Stimulated activated CD4-positive, alpha-beta T cell treated with anti-CD3 and anti-CD28 coated beads, TNF-alpha, amount 100 ng/mL, for 24 hours (primary cell): ENCODE results near the gene SDC3.

Source experiments
- DNase-seq, 3 experiments: peaks; one replicate each; pipeline ENCODE4 v3.0.0-alpha.2; 2020; ENCODE audit warnings: low read depth in 3 of 3

SDC3 gene

DNA sequence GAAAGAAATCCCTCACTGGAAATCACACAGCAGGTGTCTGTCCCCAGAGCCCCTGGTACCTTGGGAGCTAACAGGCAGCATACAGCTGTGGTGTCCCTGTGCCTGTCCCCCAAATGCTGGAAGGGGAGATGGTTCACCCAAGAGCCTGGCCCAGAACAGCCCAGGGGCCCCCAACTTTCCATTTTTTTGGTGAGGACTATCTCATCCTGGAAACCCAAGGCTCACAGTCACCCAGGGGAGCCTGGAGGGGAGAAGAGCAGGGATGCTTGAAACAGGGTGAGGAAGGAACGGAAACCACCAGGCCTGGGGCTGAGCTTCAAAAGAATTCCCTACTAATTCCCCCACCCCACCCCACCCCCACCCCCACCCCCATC, 3.6 kb downstream of the SDC3 start:
- DNase-seq, result no peak

DNA sequence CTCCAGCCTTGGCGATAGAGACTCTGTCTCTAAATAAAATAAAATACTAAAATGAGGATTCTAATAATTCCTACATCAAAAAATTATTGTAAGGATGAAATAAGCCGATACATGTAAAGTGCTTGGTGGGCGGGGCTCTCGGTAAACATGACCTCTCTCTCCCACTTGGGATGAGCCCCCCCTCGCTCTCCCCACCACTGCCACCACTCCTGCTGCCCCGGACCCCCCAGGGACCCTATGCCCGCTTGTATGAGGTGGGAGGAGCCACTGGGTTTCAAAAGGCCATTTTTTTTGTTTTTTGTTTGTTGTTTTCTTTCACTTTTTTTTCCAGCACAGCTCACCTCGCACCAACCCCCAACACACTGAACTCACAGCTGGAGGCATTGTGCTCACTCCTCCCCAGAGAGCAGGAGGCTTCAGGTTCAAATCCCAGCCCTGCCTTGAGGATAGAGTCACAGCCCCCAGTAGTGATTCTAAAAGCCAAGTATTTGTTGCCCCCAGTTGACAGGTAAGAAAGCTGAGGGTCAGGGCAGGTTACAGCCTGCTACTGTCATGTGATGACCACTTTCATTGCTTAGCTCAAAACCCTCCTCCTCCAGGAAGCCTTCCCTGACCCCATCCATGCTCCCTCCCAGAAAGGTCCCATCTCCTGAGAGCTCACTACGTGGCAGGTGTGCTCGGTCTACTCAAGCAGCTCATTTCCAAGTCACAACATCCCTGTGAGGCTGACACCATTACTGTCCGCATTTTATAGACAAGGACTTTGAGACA, 4.2 kb downstream of the SDC3 start:
- no peak for DNase-seq

DNA sequence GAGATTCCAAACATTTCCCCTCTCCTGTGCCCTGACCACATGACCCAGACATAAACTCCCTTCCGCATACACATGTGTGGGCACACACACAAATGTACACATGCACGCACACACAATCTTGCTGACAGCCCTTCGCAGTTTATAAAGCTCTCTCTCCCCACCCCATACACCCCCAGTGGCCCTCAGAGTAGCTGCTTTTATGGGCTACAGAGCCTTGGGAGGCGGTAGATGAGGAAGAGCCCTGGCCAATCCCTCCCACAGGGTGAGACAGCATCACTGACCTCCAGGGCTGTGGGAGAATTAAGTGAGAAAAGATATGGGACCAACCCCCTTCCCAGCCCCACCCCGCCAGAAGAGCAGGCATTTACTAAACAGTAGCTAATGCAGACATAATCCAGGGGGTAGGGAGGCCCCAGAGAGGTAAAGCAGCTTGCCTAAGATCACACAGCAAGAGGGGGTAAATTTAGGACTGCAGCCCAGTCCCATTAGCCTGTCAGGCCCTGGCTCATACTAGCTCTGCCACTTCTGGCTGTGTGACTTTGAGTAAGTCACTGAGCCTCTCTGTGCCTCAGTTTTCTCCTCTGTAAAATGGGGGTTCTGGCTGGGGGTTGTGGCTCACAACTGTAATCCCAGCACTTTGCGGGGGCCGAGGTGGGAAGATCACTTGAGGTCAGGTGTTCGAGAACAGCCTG, 5.1 kb downstream of the SDC3 start:
- no peak for DNase-seq

DNA sequence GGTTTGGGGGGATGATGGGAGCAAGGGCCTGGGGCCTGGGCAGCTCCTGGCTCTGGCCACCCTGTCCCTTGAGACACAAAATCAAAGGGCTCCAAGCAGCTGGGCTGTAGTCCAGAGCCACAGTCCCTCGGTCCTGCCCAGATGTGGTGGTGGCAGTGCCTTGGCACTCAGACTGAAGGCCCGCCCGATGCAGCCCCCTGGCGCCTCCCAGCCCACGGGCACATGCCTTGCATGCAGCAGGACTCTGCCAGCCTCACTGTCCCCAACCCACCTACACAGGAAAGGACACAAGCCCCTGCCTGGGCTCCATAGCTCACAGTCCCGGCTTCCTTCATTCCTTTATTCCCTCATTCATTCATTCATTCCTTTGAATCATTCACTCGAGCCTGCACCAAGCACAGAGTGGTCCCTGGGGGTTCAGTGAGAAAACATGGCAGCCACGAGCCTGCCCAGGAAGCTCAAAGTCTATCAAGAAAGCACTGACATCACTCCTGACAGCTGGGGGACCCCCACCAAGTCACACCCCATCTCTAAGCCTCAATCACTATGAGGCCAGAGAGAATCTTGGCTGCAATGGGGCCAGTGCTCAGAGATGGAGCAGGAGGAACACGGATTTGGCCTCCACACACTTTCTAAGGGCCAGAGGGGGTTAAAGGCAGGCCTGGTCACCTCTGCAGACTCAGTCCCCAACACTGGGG, 5.8 kb downstream of the SDC3 start:
- no peak for DNase-seq

DNA sequence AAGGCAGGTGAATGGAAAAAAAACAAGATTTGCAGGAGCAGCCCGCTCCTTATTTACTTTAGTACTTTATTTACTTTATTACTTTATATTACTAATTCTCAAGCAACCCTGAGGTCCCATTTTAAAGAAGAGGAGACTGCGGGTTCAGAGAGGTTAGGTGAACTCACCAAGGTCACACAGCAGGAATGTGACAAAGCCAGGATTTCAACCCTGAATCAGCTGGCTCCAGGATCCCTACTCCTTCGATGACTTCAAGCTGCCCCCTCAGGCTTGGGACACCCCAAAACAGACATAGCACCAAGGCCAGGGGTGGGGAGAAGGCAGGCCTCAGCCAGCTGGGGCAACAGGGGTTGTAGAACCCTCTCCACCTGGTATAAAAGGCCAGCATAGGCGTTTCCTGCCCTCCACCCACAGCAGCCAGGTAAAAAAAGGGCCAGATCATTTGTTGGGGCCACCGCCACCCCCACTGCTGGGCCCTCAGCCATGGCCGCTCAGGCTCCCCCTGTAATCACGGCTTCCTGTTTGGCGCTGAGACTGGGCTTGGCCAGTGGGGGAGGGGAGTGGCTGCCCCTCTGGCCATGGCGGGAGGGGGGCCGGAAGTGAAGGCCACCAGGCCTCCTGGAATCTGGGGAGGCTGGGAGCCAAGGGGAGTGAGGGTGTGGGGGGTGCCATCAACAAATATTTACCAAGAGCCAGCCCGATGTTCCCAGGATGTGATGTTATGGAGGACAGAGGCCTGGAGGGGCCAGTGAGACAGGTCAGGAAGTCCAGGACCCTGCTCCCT, 6.6 kb downstream of the SDC3 start:
- DNase-seq, result no peak

DNA sequence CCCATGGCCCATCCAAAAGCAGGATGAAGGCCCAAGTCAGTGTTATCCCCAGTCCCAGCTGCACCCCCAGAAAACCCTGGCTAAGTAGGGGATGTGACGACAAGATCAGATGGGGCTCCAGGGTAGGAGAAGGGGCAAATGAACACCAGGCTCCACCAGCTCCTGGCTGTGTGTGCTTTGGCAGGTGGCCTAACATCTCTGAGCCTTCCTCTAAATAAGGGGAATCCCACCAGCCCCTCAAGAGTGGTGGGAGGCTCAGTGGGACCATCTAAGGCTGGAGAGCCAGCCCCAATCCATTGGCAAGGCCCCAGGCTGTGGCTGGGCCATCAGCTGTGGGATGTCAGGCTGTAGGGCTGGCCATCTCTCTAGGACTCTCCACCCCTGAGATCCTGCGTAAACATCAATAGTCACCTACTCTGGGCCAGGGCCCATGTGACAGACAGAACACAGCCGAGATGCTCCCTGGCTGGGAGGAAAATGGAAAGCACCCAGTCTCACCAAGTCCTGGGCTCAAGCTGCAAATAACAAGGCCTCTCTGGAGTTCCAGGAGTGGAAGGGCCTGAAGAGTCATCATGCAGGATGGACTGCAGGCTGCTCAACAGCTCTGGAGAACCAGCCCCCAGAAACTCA, 7.5 kb downstream of the SDC3 start:
- no peak for DNase-seq

DNA sequence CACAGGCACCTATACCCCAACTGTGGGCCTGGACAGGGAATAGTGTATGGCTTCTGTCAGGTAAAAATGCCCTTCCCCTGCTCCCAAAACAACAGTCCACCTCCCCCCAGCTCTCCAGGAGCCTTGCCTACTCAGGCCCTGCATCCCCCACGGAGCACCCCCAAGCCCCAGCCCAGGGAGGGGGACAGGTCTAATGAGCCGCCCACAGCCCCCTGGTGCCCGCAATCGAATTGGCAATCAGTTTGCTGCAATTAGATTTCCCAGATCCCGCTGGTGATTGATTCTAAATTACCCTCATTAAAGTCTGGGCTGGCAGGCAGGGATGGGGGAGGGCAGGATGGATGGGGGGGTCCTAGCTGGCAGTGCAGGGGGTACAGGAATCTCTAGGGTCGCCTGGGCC, 8.1 kb downstream of the SDC3 start:
- no peak for DNase-seq

DNA sequence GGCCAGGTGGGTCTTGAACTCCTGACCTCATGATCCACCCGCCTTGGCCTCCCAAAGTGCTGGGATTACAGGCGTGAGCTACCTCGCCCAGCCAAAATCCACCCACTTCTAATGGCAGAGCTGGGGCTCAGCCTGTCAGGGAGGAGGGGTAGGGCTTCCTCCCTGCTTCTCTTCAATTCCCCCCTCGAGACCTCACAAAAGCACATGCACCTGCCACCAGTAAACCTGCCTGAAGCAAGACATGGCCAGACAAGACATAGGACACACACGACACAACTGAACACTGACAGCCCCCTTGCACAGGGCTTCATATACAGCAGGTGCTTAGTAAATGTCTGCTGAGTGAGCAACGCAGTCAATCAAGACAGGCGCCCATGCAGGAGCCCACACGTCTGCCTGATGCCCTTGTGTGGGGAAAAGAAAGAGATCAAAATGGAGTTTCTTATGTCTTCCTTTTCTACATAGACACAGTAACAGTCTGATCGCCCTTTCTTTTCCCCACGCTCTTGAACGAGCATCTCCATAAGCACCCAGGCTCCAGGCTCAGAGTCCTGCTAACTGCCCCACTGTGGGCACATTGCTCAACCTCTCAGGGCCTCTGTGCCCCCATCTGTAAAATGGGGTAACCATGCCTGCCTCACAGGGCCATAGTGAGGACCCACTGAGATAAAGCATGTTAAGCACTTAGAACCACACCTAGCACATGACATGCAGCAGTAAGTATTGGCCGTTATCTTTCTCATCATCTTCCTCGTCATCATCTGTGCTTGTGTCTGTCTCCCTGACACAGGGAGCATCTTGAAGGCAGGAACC, 8.8 kb downstream of the SDC3 start:
- DNase-seq, result no peak

DNA sequence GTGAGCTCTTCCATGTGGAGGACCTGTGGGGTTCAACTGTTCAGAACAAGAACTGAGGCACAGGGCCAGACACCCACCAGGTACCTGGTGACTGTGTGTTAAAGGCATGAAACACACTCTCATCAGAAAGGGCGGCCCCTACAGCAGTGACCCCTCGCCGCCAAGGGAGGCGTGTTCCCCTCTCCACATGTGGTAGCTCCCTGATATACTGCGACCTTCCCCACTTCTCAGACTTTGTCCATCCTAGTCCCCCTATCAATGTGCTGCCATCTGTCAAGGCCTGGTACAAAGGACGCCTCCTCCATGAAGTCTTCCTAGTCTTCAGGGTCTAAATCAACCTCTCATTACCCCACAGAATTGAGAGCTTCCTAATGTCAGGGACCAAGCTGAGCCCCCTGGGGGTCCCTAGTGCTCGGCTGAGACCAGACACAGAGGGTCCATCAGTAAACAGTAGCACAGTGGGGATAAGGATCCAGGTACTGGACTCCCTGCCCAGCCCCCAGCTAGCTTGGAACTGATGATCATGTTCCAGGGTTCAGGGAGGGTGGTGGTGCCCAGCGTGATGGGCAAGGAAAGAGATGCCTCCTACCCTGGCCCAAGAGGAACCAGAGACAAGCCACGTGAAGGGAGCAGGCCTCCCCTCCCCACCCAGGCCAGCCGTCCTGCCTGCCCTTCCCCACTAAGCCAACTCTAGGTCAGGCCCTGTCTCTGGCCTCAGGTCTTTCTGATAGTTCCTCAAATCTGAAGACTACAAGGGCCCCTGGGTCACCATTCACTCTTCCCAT, 10.3 kb downstream of the SDC3 start:
- DNase-seq, result no peak

DNA sequence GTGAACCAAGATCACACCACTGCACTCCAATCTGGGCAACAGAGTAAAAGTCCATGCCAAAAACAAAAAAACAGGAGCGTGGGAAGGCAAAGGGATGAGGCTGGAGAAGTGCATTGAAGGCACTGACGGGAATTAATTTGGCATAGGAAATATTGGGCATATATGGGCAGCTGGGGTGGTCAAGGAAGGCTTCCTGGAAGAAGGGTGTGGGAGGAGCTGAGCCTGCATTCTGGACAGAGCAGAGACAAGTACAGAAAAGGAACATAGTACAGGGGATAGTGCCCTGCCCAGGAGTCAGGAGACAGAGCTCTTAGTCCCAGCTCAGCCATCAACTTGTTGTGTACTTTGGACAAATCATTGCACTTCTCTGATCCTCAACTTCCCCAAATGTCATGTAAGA, 11.7 kb downstream of the SDC3 start:
- DNase-seq, result no peak

DNA sequence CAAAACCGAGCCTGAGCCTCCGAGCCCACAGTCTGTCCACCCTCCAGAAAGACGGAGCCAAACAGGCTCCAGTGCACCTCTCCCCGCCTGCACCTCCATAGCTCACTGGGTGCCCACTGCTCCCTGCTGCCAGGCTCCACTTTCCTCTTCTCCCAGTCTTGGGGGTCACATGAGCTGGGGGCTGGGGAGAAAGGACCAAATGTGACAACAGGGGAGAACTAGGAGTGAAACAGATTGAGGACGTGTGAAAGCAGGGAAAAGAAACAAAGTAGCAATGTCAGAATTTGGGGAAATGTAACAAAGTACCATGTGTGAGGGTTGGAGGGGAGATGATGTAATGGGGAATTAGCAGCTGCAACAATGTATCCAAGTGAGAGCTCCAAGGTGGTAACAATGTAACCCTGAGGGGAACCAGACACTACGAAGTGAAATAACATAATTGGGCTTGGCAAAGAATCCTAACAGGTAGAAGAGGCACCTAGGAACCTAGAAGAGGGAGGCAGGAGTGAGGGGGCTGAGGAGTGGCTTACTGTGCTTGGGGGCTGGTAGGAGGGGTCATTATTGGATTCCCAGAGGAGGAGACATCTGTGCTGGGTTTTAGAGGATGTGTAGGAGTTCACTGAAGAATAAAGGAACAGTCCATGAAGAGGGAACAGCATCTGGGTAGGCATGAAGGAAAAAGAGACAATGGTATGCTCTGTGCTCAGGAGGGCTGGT, 12.5 kb downstream of the SDC3 start:
- DNase-seq, result no peak

DNA sequence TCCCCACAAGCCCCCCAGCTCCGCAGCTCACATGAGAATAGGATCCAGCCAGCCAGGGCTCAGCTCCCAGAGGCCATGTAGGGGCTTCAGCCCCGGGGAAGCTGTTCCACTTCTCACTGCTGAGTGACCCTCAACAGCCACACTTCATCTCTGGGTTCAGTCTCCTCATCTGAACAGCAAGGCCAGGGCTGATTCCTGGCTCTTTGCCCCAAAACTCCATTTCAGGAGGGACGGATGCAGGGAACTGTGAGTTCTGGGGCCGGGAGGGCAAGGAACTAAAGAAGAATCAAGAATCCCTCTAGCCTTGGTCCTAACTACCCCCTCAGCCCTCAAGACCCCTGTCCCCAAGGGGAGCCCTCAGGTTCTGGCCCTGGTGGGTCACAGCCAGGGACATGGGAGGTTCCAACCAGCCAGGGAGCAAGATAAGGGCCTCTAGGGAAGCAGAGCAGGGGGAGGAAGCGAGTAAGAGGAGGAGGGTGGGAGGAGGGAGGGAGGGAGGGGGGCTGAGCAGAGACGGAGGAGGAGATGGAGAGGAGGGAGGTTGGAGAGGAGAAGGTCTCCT, 13.1 kb downstream of the SDC3 start:
- no peak for DNase-seq

DNA sequence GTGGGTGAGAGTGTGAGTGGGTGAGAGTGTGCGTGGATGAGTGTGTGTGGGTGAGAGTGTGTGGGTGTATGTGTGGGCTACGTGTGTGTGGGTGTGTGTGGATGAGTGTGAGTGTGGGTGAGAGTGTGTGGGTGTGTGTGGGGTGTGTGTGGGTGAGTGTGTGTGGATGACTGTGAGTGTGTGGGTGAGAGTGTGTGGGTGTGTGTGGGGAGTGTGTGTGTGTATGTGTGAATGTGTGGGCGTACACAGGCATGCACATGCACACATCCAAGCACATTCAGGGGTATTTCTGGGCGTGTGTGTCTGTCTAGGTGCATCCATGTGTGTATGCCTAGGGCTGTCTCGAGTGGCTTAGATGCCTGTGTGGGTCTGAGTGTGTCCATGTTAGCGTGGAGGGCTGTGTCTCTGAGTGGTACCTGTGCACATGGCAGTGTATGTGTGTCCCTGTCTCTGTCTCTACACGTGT, 14.0 kb downstream of the SDC3 start:
- DNase-seq, result no peak

DNA sequence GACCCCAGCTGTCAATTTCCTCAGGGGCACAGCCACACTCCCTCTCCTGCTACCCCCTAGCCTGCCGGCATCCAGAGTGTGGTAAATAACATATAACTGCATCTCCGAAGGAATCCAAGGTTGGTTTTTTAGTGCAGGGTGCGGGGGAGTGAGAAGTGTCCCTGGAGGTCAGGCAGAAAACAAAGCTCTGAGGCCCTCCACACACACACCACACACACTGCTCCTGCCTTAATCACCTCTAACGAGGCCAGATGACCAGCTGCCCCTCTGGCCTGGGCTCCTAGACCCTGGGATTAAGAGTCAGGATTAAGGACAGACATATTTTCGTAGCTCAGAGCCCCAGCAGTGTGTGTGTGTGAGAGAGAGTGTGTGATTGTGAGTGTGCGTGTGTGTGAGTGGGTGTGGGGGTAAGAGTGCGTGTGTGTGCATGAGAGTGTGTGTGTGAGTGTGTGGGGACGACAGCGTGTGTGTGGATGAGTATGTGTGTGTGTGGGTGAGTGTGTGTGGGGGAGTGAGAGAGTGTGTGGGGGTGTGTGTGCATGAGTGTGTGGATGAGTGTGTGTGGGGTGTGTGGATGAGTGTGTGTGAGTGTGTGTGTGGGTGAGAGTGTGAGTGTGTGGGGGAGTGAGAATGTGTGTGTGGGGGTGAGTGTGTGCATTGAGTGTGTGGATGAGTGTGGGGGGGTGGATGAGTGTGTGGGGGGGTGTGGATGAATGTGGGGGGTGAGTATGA, 14.6 kb downstream of the SDC3 start:
- no peak for DNase-seq

DNA sequence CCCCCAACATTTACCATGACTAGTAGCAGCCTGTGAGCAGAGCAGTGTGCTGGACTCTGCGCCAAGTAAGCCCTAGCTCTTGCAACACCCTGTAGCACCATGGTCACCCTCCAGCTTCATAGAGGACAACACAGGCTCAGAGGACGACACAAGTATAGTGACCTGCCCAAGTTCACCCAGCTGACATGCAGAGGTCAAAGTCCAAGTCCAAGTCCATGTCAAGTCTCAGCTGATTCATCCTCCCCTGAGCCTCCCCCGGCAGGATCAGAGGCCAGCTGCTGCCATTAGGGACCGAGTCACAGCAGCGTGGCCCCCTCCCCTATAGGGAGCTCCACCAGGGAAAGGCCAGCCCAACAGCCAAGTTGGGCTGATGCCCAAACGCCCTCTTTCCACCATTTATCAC, 15.9 kb downstream of the SDC3 start:
- no peak for DNase-seq

DNA sequence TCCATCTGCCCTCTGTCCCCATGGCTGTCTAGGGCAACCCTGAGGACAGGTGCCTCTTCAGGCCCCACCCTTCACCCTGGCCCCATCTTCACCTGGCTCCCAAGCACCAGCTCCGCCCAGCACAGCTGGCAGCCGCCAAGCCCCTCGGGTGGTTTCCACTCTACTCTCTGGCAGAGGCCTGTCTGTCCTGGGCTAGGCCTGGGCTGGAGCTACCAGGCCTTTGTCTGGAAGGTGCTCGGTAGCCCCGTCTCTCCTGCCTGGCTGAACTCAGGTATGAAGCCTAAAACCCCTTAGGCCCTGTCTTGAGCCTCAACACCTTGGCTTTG, 17.4 kb downstream of the SDC3 start:
- no peak for DNase-seq

DNA sequence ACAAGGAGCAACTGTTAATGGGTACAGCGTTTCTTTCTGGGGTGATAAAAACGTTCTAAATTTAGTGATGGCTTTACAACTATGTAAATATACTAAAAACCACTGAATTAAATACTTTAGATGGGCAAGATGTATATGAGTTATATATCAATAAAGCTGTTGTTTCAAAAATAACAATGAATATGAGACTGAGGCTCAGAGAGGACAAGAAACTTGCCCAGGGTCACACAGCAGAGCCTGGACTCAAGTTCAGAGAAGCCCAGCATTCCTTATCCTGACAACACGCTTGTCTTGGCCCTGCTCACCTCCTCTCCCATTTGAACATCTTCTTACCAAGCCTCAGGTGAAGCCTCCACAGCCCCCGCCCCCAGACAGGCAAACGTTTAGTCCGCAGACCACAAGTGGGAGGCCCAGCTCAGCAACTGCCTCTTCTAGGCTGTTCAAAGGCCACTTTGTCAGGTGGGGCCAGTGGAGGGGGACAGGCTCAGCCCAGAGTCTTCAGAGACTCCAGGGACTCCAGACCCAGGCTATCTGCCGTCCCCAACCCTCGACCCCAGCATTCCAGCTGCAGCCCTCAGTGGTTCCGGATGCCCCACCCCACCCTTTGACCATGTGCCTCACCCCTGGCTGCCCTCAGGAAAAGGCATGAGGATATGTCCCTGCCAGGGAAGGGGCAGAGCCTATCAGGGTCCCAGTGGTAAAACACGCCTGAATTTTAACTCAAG, 17.9 kb downstream of the SDC3 start:
- no peak for DNase-seq

DNA sequence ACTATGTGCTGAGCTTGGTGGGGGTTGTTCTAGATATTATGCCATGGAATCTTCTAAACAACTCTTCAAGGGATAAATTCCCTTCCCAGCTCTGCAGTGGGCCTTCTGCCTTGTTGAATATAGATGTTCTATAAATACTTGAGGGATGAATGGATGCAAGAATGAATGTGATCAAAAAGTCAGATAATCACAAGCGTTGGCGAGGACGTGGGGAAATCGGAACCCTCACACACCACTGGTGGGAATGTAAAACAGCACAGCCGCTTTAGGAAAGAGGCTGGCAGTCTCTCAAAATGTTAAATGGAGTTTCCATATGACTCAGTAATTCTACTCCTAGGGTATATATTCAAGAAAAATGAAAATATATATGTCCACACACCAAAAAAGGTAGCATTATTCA, 19.0 kb downstream of the SDC3 start:
- no peak for DNase-seq
